Activated T-helper 9 cell treated with anti-CD3 and anti-CD28 coated beads, Interleukin-2, amount 50 U/mL, for 16 hours (primary cell): ENCODE data around the gene CHST15.
"Not testable (repeated sequence)": the region's sequence is repeated elsewhere in the genome, so short reads cannot be mapped to it uniquely, and the experiment has no call there.

ENCODE experiments used
- DNase-seq: peaks from one replicate; pipeline ENCODE4 v3.0.0-alpha.2; 2020; ENCODE audit warnings: low read depth

Gene CHST15

GRCh38 chr10:124124123-124124768, 30.8 kb upstream of the CHST15 start:
- no peak for DNase-seq

- DNase-seq = no peak
Observed at GRCh38 chr10:124123156-124123555, 29.8 kb upstream of the CHST15 start.

GRCh38 chr10:124122211-124122610, 28.8 kb upstream of the CHST15 start:
- DNase-seq = no peak

- DNase-seq = no peak
Observed at GRCh38 chr10:124120410-124121061, 27.1 kb upstream of the CHST15 start.

GRCh38 chr10:124119946-124120345, 26.5 kb upstream of the CHST15 start:
- DNase-seq = no peak

GRCh38 chr10:124119216-124119615, 25.8 kb upstream of the CHST15 start:
- DNase-seq = no peak

GRCh38 chr10:124117833-124118232, 24.4 kb upstream of the CHST15 start:
- DNase-seq = no peak

- no peak for DNase-seq
Observed at GRCh38 chr10:124117511-124117785, 24.1 kb upstream of the CHST15 start.

GRCh38 chr10:124116771-124117510, 23.5 kb upstream of the CHST15 start:
- no peak for DNase-seq

- DNase-seq = no peak
Observed at GRCh38 chr10:124114696-124115095, 21.3 kb upstream of the CHST15 start.

- DNase-seq = no peak
Observed at GRCh38 chr10:124112891-124113580, 19.6 kb upstream of the CHST15 start.

- no peak for DNase-seq
Observed at GRCh38 chr10:124110882-124111281, 17.5 kb upstream of the CHST15 start.

GRCh38 chr10:124109261-124109660, 15.9 kb upstream of the CHST15 start:
- no peak for DNase-seq

- no peak for DNase-seq
Observed at GRCh38 chr10:124107072-124107471, 13.7 kb upstream of the CHST15 start.

GRCh38 chr10:124106241-124106879, 13.0 kb upstream of the CHST15 start:
- DNase-seq = no peak

- DNase-seq = no peak
Observed at GRCh38 chr10:124105594-124105993, 12.2 kb upstream of the CHST15 start.

GRCh38 chr10:124105045-124105444, 11.6 kb upstream of the CHST15 start:
- DNase-seq = no peak

GRCh38 chr10:124104011-124104627, 10.7 kb upstream of the CHST15 start:
- DNase-seq = no peak

- no peak for DNase-seq
Observed at GRCh38 chr10:124101351-124101750, 8.0 kb upstream of the CHST15 start.

GRCh38 chr10:124100651-124101050, 7.3 kb upstream of the CHST15 start:
- not testable (repeated sequence) for DNase-seq

- no peak for DNase-seq
Observed at GRCh38 chr10:124100124-124100523, 6.7 kb upstream of the CHST15 start.

- no peak for DNase-seq
Observed at GRCh38 chr10:124099604-124100003, 6.2 kb upstream of the CHST15 start.
